NCI-H510A treated with DMSO at 0.1 percent for 48 hours (cell line): ENCODE results near the gene PFN4.
"Not testable (repeated sequence)": the region's sequence is repeated elsewhere in the genome, so short reads cannot be mapped to it uniquely, and the experiment has no call there.

Experiments
- DNase-seq: peaks from one replicate; lab custom pipeline; 2025; lab: John Stamatoyannopoulos, UW

The PFN4 gene

DNA sequence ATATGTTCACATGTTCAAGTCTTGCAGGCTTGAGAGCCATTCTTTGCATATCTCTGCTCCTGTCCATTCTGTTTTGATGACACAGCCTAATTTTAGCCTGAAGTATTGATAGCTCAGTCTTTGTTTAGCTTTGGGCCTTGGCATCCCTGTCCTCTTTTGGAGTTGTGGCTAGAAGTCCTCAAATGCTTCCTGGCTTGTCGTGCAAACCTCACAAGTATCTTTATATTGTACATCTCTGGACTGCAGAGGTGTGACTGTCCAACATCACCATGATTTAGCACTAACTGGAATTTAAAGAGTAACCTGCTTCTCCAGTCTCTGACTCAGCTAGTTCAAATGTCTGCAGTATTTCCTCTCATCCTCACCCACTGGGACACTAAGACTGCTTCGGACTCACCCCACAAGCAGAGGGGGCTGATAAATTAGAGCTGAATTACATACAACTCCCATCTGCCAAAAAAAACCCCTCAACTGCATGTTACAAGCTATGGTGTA is 11.7 kb downstream of the PFN4 start:
- DNase-seq: no peak

GRCh38 chr2:24110660-24111303 is 12.4 kb downstream of the PFN4 start:
- no peak for DNase-seq

- not testable (repeated sequence) for DNase-seq
Observed at GRCh38 chr2:24109431-24109830, 13.7 kb downstream of the PFN4 start.

GRCh38 chr2:24107336-24107735 is 15.8 kb downstream of the PFN4 start:
- no peak for DNase-seq

DNA sequence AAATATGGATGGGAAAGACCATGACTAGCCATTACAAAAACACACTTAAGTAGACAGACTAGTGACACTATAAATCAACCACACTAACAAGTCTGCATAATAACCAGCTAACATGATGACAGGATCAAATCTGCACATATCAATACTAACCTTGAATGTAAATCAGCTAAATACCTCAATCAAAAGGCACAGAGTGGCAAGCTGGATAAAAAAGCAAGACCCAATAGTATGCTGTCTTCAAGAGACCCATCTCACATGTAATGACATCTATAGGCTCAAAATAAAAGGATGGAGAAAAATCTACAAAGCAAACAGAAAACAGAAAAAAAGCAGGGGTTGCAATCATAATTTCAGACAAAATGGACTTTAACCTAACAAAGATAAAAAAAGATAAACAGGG is 16.3 kb downstream of the PFN4 start:
- DNase-seq: no peak

DNA sequence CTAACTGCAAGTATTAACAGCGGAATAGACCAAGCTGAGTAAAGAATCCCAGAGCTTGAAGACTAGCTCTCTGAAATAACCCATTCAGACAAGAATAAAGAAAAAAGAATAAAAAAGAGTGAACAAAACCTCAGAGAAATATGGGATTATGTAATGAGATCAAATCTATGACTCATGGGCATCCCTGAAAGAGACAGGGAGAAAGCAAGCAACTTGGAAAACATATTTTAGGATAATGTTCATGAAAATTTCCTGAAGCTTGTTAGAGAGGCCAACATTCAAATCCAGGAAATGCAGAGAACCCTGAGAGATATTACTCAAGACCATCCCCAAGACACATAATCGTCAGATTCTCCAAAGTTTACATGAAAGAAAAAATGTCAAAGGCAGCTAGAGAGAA is 17.3 kb downstream of the PFN4 start:
- DNase-seq: no peak

- DNase-seq: no peak
Observed at GRCh38 chr2:24104906-24105305, 18.2 kb downstream of the PFN4 start.

- no peak for DNase-seq
Observed at GRCh38 chr2:24104110-24104650, 19.0 kb downstream of the PFN4 start.

- no peak for DNase-seq
Observed at GRCh38 chr2:24102677-24103076, 20.5 kb downstream of the PFN4 start.

DNA sequence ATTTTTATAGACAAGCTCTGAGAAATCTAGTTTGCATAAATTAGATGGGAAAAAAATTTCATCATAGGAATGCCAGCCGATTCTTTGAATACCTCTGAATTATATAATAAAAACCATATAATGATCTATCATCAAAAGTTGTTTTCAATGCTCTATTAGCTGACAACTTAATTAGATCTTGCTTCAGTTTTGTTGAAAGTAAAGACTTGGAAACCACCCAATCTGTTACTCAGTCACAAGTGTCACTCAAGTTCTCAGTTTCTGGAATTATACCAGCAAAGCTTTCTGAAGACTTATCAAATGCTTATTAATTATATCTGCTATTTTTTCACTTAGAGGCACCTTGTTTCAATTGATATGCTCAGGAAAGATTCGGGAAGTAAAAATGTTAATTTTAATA is 21.1 kb downstream of the PFN4 start:
- DNase-seq: no peak

- not testable (repeated sequence) for DNase-seq
Observed at GRCh38 chr2:24100732-24101131, 22.4 kb downstream of the PFN4 start.

DNA sequence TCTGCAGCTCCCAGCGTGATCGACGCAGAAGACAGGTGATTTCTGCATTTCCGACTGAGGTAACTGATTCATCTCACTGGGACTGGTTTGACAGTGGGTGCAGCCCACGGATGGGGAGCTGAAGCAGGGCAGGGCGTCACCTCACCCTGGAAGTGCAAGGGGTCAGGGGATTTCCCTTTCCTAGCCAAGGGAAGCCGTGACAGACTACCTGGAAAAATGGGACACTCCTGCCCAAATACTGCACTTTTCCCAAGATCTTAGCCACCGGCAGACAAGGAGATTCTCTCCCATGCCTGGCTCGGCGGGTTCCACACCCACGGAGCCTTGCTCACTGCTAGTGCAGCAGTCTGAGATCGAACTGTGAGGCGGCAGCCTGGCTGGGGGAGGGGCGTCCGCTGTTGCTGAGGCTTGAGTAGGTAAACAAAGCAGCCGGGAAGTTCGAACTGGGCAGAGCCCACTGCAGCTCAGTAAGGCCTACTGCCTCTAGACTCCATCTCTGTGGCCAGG is 27.9 kb downstream of the PFN4 start:
- DNase-seq: not testable (repeated sequence)

- not testable (repeated sequence) for DNase-seq
Observed at GRCh38 chr2:24093270-24093669, 29.9 kb downstream of the PFN4 start.

DNA sequence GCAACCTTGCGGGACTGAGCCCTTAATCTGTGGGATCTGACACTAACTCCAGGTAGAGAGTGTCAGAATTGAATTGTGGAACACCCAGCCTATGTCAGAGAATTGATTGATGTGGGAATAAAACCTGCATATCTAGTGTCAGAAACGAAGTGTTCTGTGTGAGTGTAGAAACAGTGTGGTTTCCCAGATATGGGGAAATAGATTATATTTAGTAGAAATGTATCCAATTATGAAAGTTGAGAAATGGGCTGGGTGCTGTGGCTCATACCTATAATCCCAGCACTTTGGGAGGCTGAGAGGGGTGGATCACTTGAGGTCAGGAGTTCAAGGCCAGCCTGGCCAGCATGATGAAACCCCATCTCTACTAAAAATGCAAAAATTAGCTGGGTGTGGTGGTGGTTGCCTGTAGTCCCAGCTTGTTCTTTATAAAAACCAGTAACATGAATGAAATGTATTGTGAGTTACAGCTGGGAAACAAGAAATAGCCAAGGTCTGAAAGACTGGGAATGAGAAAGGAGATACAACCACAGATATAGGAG is 34.2 kb downstream of the PFN4 start:
- DNase-seq: no peak

DNA sequence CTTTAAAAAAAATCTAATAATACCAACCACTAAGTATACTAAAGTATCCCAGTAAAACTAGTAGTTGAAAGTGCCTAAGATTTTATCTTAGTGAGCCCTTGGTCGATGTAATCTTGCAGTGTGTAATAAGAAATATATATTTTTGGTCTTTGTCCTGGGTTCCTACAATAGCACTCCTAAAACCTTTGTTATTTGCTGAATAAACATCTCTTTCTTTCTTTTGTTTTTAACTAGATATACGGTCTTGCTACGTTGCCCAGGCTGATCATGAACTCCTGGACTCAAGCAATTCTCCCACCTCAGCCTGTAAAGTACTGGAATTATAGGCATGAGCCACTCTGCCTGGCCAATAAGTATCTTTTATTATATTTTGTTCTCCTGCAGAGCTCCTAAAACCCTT is 36.1 kb downstream of the PFN4 start:
- DNase-seq: no peak

DNA sequence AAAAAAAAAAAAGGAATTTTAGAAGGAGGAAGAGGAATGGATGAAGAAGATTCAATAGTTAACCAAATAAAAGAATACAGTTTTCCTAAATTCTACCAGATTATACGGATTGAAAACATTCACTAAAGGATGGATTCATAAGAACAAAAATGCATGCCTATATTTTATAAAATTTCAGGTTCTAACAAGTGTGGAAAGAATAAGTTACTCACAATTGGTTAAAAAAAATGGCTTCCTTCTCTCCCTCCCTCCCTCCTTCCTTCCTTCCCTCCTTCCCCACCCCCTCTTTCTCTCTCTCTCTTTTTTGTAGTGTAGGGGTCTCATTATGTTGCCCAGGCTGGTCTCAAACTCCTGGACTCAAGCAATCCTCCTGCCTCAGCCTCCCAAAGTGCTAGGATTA is 36.9 kb downstream of the PFN4 start:
- no peak for DNase-seq

GRCh38 chr2:24085200-24085489 is 38.0 kb downstream of the PFN4 start:
- no peak for DNase-seq

- peak; percentile 92 for DNase-seq
Observed at GRCh38 chr2:24084386-24085199, 38.5 kb downstream of the PFN4 start, which contains the start of gene TP53I3. TP53I3 (minus strand) TSS chr2:24084834; CDS start chr2:24084326, 508 bp downstream.

DNA sequence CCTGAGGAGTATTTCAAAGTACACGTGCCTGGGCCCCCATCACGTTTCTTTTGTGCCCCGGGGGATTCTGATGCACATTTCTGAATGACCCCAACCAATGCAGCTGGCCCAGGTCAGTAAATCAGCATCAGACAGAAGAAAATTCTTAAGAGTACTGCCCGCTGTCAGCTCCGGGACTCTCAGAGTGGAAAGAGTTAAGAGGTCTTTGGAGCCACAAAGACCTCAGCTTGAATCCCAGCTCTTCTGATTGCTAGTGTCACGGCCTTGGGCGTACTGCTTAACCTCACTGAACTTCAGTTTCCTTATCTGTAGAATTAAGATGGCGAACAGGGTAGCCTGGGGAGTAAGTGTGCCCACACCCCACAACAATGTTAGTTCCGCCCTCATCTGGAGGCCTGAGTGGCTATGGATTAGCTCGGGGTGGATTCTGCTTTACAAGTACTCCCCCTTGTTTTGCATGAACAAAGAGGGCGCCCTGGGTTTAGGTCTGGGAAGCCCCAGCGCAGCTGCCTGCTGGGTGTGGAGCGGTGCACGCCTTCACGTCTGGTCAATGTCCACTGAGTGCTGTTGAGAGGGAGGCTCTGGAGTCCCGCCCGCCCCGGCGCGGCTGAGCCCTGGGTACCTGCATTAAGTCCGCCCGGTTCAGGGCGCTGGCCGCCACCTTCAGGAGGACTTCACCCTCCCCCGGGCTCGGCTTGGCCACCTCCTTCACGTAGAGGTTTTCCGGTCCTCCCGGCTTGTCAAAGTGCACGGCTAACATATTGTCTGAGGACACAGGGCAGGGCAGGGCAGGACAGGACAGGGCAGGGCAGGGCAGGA is 39.4 kb downstream of the PFN4 start:
- peak; percentile 92 for DNase-seq

- no peak for DNase-seq
Observed at GRCh38 chr2:24082787-24083566, 40.2 kb downstream of the PFN4 start.

- DNase-seq: peak; percentile 61
Observed at GRCh38 chr2:24080701-24081100, 42.4 kb downstream of the PFN4 start.
